Stimulated activated CD4-positive, alpha-beta T cell treated with anti-CD3 and anti-CD28 coated beads, Interleukin-1b, Interleukin-23, amount 100 ng/mL, for 48 hours (primary cell): Measurements from ENCODE around the gene UBXN4.
"Not testable (repeated sequence)": the region's sequence is repeated elsewhere in the genome, so short reads cannot be mapped to it uniquely, and the experiment has no call there.

Experiments
- DNase-seq: peaks from one replicate; pipeline ENCODE4 v3.0.0-alpha.2; 2020

Gene UBXN4

DNA sequence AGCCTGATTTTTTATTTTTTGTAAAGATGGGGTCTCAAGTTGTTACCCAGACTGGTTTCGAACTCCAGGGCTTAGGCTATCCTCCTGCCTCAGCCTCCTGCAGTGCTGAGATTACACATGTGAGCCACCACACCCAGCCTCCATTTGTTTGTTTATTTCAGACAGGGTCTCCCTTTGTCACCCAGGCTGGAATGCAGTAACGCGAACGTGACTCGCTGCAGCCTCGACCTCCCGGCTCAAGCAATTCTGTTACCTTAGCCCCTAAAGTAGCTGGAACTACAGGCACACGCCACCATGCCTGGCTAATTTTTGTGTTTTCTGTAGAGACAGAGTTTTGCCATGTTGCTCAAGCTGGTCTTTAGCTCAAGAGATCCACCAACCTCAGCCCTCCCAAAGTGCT is 27.2 kb downstream of the UBXN4 start:
- no peak for DNase-seq

DNA sequence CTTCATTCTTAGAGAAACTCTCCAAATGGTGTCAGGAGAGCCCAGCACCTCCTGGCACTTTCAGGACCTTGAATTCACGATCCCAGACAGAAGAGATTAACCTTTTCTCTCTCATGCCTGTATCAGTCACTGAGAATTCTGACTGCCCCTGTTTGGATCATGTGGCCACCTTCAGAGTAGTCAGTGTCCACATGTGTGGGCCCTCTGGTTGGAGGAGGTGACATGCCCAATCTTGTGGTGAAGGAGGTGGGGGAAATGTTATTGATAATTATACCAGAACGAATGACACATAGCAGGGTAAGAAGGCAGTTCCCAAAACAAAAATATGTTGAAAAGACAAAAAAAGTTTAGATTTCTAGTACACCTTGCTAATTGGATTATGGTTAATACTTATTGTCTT is 31.7 kb downstream of the UBXN4 start:
- no peak for DNase-seq

DNA sequence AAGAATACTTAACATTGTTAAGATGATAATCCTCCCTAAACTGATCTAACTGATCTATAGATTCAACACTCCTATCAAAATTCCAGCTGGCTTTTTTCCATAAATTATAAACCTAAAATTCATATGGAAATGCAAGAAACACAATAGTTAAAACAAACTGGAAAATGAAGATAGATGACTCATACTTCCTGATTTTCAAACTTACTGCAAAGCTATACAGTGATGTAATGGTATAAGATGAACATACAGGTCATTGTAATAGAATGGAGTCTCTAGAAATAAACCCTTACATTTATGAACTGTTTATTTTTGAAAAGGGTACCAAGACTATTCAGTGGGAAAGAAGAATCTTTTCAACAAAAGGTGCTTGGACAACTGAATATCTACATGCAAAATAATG is 32.3 kb downstream of the UBXN4 start:
- DNase-seq: no peak

DNA sequence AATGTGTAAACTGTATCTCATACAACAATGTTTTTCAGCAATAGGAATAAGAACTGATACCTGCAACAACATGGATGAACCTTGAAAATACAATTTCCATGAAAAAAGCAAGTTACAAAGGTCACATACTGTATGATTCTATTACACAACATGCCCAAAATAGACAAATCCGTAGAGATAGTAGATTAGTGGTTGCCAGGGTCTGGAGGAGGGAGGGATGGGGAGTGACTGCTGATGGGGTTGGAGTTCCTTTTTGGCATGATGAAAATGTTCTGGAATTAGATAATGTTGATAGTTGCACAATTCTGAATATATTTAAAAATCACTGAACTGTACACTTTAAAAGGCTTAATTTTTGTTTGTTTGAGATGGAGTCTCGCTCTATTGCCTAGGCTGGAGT is 33.8 kb downstream of the UBXN4 start:
- DNase-seq: no peak

DNA sequence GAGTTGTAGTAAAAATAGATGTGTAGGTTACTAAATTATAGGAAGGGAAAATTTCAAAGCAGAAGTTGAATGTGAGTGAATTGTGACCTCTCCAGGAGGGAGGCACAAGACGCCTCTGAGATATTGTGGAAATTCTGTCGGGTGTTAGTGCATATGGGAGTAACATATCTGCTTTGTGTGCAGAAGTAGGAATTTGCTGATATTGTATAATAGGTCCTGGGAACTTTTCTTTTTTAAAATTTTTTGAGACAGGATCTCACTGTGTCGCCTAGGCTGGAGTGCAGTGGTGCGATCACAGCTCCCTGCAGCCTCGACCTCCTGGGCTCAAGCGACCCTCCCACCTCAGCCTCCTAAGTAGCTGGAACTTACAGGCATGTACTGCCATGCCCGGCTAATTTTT is 34.7 kb downstream of the UBXN4 start:
- no peak for DNase-seq

DNA sequence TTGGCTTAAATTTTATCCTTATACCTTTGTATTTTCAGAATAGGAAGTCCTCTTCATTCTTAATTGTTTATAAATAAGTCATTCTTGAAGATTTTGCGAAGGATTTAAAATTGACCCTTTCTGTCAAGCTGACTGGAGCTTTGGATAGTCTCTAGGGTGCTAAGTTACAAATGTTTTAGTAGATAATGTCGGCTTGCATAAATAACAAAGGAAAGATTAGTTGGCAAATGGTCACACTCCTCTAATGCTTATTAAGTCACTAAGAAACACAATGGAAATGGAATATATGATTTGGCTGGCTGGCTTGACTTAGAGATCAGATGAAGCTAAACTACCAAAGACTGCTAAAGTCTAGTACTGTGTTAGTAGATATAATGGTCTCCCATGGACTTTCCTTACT is 40.6 kb downstream of the UBXN4 start:
- DNase-seq: no peak

DNA sequence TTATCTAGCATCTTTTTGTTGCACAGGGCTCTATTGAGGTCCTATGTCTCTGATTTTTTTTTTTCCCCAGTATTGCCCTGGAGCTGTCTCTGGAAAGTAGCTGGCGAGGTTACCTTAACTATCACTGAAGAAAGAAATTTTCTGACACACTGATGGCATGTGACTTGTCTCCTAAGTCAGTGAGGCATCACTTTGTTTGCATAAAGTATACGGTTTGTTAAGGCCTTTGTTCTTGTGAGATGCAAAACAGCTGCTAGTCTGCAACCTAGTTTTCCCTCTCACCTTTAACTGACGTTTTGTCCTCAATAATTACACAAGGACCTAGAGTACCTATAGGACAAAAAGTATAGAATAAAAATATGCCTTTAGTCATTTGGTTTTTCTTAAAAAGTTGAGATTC is 41.8 kb downstream of the UBXN4 start:
- no peak for DNase-seq

DNA sequence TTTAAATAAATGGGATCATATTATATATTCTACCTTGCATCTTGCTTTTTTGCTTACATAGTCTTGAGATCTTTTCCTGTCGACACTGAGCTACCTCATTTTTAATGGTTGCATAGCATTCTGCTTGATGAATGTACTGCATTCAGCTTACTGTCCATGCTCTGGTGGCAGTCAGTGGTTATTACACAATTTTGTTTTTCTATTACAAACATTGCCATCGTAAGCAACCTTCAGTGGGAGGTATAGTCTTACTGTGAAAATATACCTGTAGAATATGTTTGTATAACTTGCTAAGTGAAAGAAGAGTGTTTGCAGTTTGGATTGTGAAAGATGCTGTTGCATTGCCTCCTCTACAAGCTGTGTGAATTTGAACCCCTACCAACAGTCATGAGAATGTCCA is 43.4 kb downstream of the UBXN4 start:
- DNase-seq: no peak

DNA sequence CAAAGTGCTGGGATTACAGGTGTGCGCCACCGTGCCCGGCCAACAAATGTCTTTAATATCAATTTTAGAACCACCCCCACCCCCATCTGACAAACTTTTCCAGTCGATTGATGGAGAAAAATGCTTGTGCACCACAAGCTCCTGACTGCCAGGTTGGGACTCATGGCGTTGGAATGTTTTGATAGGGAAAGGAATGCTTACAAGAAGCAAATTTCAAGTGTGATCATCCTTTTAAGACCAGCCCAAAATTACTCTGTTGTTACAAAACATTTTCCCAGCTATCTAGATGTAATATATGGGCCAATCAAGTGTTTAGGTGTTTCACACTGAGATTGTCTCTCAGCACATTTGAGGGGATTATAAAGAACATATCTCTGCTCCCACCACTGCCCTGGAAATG is 45.2 kb downstream of the UBXN4 start:
- DNase-seq: no peak

DNA sequence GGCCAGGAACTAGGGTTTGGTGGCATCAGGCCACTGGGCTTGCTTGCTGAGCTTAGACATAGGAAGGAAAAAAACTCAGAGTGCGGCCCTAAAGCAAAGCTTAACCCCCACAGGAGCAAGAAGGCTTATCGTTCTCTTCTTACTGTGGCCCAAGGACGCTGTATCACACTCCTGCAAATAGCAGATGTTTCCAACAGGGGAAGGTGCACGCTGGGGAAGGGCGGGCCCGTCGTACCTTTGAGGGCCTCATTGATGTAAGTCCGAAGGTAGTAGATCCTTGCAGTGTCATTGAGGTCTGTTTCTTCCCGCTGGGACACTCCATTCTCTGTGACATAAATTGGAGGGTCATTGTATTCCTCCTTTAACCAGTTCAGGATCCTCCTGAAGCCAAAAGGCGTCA is 48.8 kb downstream of the UBXN4 start:
- no peak for DNase-seq

DNA sequence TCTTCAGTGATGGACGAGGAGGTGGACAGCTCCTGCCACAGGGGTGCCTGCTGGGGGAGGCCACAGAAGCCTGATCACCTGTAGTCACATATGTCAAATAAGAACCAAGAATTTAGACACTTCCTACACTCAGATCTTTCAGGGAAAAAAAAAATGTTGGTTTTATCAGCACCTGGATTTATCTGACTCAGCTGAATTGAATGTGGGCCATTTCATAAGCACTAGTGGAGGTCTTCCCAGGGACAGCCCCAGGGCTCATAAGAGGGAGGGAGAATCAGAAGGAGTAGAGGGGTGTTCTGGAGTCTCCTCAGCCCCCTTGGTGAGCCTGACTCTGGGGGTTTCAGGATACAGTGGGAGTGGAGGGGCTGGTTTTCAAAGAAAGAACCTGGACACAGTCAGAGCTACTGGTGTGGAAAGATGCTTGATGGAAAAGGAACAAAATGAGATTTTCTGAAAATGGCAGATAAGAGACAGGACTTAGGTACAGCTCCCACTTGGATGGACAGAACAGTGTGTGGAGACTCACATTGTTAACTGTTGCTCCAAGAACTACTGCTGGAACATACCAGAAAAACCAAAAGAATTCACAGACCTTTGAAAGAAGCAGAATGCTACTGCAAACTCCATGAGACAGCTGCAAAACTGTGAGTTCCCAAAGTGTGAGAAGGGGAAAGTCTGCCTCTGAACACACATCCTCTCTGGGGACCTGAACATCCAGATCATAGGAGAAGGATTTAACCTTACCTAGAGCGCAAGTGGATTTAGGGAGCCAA is 49.9 kb downstream of the UBXN4 start:
- no peak for DNase-seq

DNA sequence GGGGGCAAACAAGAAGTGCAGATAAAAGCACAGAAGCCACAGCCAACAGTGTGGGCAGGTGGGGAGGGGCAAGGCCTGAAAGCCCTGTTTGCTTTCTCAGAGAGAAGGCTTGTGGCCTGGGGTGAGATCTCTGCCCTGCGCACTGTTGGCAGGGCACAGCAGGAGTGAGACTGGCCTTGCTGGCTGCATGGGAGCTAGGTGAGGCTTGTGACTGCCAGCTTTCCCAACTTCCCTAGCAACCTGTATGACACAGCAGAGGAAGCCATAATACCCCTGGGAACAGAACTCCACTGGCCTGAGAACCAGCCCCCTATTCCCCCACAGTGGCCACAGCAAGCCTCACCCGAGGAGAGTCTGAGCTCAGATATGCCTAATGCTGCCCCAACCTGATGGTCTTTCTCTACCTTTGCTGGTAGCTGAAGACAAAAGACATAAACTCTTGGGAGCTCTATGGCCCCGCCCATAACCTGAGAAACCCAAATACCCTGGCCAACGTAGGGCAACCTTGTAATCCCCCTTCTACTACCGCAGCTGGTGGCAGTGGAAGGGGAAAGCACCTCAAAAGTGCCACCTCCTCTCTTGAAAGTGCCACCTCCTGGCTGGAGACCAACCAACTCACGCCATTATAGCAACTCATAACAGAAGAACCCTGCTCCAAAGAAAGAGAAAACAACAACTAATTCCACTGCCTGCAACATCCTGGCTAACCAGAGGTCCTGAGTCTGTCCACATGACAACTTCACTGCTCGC is 50.9 kb downstream of the UBXN4 start:
- no peak for DNase-seq

DNA sequence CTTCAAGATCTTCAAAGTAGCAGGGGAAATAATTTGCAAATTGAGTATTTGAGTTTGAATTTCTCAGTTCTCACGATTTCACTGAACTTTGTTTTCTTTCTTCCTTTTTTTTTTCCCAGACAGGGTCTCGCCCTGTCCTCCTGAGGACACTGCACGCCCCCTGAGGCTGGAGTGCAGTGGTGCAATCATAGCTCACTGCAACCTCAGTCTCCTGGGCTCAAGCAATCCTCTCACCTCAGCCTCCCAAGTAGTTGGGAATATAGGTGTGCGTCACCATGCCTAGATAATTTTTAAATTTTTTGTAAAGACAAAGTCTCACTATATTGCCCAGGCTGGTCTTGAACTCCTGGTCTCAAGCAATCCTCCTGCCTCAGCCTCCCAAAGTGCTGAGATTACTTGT is 54.0 kb downstream of the UBXN4 start:
- not testable (repeated sequence) for DNase-seq

DNA sequence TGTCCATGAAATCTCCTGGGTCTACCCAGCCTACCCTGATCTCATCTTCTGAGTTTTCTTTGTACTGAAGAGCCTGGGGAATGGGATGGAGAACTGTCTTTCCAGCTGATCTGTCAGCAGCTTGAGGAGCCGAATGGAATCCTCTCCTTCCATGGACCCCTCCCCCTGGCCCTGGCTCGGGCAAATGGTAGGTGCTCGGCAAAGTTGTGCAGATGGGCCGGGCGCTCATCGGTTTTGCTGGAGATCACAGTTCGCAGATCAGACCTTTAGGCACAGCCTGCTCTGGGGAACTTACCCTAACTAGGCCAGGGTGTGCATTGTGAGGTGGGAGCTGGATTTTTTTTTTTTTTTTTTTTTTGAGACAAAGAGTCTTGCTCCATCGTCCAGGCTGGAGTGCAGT is 55.0 kb downstream of the UBXN4 start:
- DNase-seq: no peak

DNA sequence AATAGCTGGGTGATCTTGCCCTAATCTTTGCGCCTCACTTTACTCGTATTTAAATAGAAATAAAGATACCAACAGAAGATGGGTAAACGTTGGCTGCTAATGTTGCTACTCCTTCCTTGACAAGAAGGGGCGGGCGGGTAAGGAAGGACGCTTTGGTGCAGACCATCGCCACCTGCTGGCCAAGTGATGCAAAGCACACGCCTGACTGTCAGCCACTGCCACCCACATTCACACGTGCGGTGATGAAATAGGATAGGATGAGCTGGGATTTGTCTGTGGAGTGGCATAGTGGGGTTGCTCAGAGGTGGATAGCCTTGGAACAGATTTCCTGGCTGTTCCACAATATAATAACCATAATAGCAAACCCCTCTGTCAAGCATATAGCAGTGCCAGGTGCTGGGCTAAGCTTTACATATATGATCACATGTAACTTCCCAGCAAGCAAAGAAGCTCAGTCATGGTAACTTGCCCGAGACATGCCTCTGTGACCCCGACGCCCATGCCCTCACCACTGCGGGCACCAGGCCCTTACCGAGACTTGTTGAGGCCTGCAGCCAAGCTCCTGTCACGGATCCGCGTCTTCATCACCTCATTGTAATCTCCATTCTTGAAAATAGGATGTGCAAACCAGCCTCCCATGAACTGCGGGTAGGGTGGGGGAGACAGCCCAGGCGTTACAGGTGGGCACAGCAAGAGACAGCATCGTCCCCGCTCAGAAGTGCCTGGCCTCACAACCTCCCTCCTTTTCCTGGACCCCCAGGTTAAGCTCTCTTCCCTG is 56.0 kb downstream of the UBXN4 start:
- peak; percentile 79 for DNase-seq

DNA sequence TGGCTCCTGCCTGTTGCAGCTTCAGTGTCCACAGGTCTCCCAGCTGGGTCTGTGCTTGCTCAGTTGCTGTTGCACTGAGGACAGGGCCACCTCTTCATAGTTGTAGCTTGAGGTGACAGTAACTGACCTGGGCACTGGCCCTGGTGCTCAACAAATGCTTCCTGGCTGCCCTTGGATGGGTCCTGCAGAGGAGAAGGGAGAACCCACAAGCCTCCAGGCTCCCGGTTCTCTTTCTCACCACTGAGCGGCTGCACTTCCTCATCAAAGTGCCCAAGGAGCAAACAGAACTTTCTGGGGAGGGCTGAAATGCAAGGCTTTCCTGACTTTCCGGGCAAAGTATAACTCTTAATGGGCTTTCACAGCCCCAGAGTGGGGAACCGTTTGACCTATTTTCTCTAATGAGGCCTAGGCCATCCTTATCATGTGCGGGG is 56.6 kb downstream of the UBXN4 start:
- no peak for DNase-seq

DNA sequence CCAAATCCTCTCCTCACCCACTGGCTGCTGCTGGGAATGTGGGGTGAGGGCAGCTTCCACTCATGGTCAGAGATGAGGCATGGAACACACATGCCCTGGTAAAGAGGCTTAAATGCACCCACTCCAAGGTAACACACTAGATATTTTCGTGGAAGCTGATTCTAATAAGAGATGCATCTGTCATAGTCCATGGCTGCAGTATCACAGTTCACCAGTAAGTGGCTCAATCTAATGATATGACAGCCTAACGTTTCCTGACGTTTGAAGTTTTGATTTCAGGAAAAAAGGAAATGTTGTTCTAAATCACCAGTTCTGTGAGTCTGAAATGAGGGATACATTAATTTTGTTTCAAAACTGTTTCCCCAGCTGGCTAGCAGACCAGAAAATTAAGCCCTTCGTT is 57.1 kb downstream of the UBXN4 start:
- no peak for DNase-seq

DNA sequence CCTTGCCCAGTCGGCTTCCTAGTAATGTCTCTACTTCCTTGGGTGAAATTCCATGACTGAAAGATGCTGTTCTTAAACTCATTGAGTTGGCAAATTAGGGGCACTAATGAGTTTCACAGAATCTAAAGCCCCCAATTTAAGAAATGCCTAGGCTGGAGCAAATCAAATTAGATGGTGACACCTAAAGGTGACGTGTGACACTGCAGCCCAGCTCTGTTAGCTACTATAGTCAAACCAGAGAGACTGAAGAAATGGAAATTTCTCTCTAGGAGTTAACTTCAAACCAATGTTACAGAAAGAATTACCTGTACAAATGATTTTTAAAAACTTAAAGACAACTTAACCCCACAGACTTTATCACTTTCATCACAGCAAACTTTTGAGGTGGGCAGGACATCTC is 58.1 kb downstream of the UBXN4 start:
- DNase-seq: no peak

DNA sequence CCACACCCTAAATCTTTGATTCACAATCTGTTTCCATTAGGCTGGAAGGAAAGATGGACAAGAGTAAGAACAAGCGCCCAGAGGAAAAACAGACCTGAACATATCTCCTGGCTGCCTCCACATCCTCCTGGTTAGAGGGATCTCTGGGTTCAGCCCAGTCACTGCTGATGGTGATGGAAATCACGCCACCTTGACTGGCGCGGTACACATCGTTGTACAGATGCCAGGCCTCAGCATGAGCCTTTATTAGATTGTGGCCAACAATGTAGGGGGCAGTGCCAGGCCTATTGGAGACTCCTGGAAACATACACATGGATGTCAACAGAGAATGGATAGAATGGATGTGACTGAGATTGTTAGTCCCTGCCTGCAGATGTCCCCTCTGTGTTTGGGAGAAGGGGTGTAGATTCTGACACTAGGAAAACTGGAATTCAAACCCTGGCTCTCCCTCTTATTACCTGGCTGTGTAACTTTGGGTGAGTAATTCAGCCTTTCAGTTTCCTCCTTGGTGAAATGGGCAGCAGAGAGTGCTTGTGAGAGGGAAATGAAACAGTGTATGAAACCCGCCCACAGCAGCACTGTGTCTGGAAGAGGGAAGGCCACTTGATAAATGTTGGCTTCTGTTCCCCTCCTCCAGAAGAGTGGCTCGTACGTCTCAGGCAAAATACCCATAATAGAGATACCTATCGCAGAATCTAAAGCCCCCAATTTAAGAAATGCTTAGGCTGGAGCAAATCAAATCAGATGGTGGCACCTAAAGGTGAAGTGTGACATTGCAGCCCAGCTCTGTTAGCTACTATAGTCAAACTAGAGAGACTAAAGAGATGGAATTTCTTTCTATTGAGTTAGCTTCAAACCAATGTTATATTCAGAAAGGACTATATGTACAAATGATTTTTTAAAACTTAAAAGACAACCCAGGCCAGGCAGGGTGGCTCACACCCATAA is 59.1 kb downstream of the UBXN4 start:
- DNase-seq: no peak

DNA sequence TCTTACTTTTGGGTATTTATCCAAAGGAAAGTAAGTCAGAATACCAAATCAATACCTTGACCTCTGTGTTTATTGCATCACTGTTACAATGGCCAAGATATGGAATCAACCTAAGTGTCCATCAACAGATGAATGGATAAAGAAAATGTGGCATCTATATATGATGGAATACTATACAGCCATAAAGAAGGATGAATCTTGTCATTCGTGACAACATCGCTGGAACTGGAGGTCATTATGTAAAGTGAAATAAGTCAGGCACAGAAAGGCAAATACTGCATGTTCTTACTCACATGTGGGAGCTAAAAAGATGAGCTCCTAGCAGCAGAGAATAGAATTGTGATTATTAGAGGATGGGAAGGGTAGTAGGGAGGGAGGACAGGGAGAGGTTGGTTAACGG is 60.7 kb downstream of the UBXN4 start:
- no peak for DNase-seq

DNA sequence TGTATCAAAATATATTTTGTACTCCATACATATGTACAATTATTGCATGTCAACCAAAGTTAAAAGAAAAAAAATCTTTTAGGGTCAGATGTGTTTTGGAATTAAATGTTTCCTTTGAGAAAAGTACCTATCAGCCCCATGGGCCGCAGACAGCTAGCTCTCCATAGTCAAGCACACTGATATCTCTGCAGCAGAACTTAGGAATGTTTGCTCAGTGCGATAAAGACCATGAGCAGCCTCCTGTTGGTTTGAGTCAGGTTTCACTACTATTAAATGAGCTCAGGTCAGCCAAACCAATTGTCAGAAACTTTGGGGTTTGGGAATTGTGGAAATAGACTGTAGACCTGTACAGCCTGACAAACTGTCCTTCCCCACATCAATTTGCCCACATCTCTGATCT is 61.6 kb downstream of the UBXN4 start:
- no peak for DNase-seq

DNA sequence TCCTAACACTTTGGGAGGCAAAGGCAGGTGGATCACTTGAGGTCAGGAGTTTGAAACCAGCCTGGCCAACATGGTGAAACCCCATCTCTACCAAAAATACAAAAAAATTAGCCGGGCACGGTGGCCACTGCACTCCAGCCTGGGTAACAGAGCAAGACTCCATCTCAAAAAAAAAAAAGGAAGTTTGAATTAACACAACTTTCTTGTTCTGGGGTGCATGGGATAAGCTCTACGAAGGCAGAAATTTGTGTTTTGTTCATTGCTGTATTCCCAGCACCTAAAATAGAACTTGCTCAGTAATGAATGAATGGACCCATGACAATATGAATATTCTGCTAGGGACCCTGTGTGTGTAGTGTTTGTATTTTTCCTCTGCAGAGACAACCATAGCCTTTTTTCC is 66.2 kb downstream of the UBXN4 start:
- not testable (repeated sequence) for DNase-seq
